Activated CD8-positive, alpha-beta T cell treated with anti-CD3 and anti-CD28 coated beads, Interleukin-2, amount 10 ng/mL, durations not matched to agents 7 days and 5 days (primary cell): ENCODE measurements around the gene FNDC5. TPM values are rescaled to one million over a fixed set of nuclear protein-coding genes. Genes with fewer than 3 reads are reported as not detected.
A peak's percentile ranks its signal among the peaks of the same experiment; 100 is the strongest.

Experiments
- ATAC-seq: fragments of 150-1000 bp; cut with Tn5 transposase; one replicate; pipeline ENCODE4 v1.10.0; 2021; ENCODE audit warnings: moderate library complexity
- CTCF ChIA-PET: fragments of 350-600 bp; sonication (Branson Sonifier 250); formaldehyde crosslinking; loops from one replicate; lab custom pipeline; 2021; ENCODE audit warnings: antibody characterized with exemption; lab: Charles Lee
- POLR2A ChIA-PET: fragments of 350-600 bp; sonication (Branson Sonifier 250); formaldehyde crosslinking; loops from one replicate; lab custom pipeline; 2021; ENCODE audit warnings: antibody characterized with exemption; lab: Charles Lee
- DNase-seq: peaks from one replicate; pipeline ENCODE4 v3.0.0-alpha.2; 2020
- H3K27ac Mint-ChIP-seq: one replicate; pipeline ENCODE4 v1.8.0; 2021; ENCODE audit warnings: mild to moderate bottlenecking, mixed read lengths
- H3K27me3 Mint-ChIP-seq: one replicate; pipeline ENCODE4 v1.8.0; 2021; ENCODE audit warnings: low read depth, mixed read lengths
- H3K36me3 Mint-ChIP-seq: one replicate; pipeline ENCODE4 v1.8.0; 2021; ENCODE audit warnings: low read depth, mixed read lengths
- H3K4me1 Mint-ChIP-seq: one replicate; pipeline ENCODE4 v1.8.0; 2021; ENCODE audit warnings: low read depth, mixed read lengths
- H3K4me3 Mint-ChIP-seq: one replicate; pipeline ENCODE4 v1.8.0; 2021; ENCODE audit warnings: mild to moderate bottlenecking, mixed read lengths
- H3K9me3 Mint-ChIP-seq: one replicate; pipeline ENCODE4 v1.8.0; 2022; ENCODE audit warnings: mixed read lengths; ENCODE audit not compliant: insufficient read depth
- total RNA-seq, 2 experiments: library from RNA; stranded (reverse); gene quantifications; one replicate each; pipeline ENCODE4 v1.2.3, GENCODE V29; 2021

Gene FNDC5
- total RNA-seq, 2 experiments from 2014 or later, result not detected

DNA sequence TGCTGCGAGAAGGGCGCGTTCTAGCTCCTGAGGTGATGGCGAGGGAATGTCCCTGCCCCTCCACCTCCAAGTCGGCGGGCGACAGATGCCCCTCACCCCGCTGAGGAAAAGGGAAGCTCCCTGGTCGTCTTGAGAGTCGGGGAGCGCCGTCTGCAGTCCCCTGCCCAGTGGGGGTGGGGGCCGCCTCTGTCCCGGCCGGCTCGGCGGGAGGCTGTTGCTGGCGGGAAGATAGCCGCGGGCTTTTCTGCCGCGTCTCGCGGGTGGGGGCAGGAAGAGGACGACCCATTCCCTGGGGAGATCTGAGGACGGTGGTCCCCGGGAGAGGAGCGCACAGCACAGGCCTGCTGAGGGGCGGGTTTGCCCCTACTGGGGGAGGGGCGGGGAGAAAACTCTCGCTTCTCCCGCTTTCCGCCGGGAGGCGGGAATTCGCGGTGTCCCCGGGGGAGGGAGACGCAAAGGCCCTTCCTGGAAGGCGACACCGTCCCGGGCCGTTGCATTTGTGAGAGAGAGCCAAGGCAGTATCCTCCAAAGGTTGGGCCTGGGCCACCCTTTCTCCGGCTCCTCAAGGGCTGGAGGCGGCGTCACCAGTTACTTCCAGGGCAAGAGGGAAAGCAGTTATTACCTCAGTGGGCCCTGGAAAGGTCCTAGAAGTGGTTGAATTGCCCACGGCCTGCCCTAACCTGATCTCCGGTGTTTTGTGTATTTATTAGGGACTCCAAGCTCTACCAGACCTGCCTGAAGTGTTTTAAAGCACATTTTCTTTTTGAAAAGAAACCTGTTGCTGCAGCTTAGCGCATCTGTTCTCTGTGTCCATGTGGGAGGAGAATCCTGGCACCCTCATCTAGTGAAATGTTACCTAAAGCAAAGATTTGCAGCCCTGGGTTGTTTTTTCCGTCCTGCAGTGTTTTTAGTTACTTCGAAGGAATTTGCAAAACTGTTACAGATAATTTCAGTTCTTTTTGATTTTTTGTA lies 52.6 kb downstream of the FNDC5 start:
- DNase-seq (peak; percentile 52), ATAC-seq (peak; percentile 20)
- Mint-ChIP-seq H3K27ac (peak overlapping the region; percentile 94), H3K36me3 (peaks cover 52% of the 10 kb centered on the region), H3K4me3 (peak overlapping the region; percentile 84), H3K4me1 (peaks cover 55% of the 10 kb centered on the region), H3K9me3 (no peaks in the 10 kb centered on the region), H3K27me3 (no peaks in the 10 kb centered on the region)
- POLR2A ChIA-PET, result interaction anchor here (0.6 to 3.2 kb wide), 8 partner anchors 12 to 434 kb away, joined by 3 to 22 read pairs (median 4); partner anchors contain the start of gene RBBP4
- CTCF ChIA-PET, result interaction anchor here (1.0 to 1.9 kb wide), 3 partner anchors 54 to 309 kb away, joined by 3 to 6 read pairs (median 5); no protein-coding TSS in a partner anchor

- CTCF ChIA-PET, result interaction anchor here (0.9 kb wide), 1 partner anchor 105 kb away, joined by 3 read pairs; no protein-coding TSS in a partner anchor
- ATAC-seq (peak; percentile 94), DNase-seq (peak; percentile 100)
- peaks cover 55% of the 10 kb centered on the region for H3K4me1 Mint-ChIP-seq
- POLR2A ChIA-PET, result interaction anchor here (0.6 to 3.2 kb wide), 8 partner anchors 12 to 435 kb away, joined by 3 to 22 read pairs (median 4); partner anchors contain the start of gene RBBP4
- no peaks in the 10 kb centered on the region for H3K27me3 Mint-ChIP-seq
- H3K9me3 Mint-ChIP-seq, result no peaks in the 10 kb centered on the region
- H3K27ac Mint-ChIP-seq, result peak within 1 kb of the TSS; percentile 94
- peaks cover 50% of the 10 kb centered on the region for H3K36me3 Mint-ChIP-seq
- H3K4me3 Mint-ChIP-seq, result peak within 1 kb of the TSS; percentile 84
Observed at GRCh38 chr1:32817159-32817814, 53.4 kb downstream of the FNDC5 start, which contains the start of the genes S100PBP and YARS1. Gene S100PBP (plus strand): TSS chr1:32817653. CDS start chr1:32826100, 8,447 bp downstream. Gene YARS1 (minus strand): TSS chr1:32817358. CDS start chr1:32817244, 114 bp downstream.

GRCh38 chr1:32816676-32817158 lies 54.0 kb downstream of the FNDC5 start:
- POLR2A ChIA-PET, result interaction anchor here (1.1 to 3.2 kb wide), 3 partner anchors 11 to 166 kb away, joined by 3 to 22 read pairs (median 11); partner anchors contain the start of gene RBBP4
- H3K4me3 Mint-ChIP-seq, result peak overlapping the region; percentile 84

DNA sequence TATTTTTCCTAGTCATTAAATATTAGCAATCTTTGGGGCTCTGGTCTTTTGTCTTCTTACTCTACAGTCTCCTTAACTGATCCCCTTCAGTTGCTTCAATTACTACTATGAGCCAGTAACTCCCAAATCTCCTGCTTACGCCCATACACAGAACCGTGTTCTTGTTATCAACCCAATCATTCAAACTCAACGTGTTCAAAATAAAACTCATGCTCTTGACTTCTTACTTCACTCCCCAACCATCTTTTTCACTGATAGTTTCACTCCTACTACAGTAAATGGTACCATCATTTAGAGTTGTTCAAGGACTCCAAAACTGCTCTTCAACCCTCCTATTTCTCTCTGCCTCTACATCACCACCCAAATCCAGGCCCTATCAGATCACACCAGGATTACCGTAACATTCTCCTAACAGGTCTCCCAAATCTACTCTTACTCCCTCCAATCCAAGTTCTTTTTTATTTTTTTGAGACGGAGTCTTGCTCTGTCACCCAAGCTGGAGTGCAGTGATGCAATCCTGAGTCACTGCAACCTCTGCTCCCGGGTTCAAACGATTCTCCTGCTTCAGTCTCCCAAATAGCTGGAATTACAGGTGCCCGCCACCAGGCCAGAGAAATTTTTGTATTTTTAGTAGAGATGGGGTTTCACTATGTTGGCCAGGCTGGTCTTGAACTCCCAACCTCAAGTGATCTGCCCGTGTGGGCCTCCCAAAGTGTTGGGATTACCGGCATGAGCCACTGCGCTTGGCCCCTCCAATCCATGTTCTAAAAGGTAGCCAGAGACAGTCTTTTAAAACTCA lies 56.6 kb downstream of the FNDC5 start:
- no peaks in the 10 kb centered on the region for H3K27me3 Mint-ChIP-seq
- no peaks in the 10 kb centered on the region for H3K9me3 Mint-ChIP-seq
- DNase-seq (no peak), ATAC-seq (no peak)
- POLR2A ChIA-PET, result no interaction called here
- H3K36me3 Mint-ChIP-seq, result peaks cover 70% of the 10 kb centered on the region
- H3K4me3 Mint-ChIP-seq, result peak overlapping the region; percentile 1
- CTCF ChIA-PET, result no interaction called here
- H3K4me1 Mint-ChIP-seq, result peaks cover 55% of the 10 kb centered on the region
- H3K27ac Mint-ChIP-seq, result peak overlapping the region; percentile 14

More at GRCh38 chr1:32816676-32817158, 54.0 kb downstream of the FNDC5 start:
- Mint-ChIP-seq H3K36me3 (peaks cover 52% of the 10 kb centered on the region), H3K27me3 (no peaks in the 10 kb centered on the region), H3K27ac (peak overlapping the region; percentile 94), H3K4me1 (peaks cover 58% of the 10 kb centered on the region), H3K9me3 (no peaks in the 10 kb centered on the region)
- ATAC-seq (no peak), DNase-seq (no peak)
- CTCF ChIA-PET, result interaction anchor here (0.9 kb wide), 1 partner anchor 105 kb away, joined by 3 read pairs; no protein-coding TSS in a partner anchor

Other genes starting within 250 kb of the FNDC5 start
- gene ZBTB8OS, start 220.4 kb downstream of the FNDC5 start, total RNA-seq, result 10 to 100 TPM; 50.5 to 54.1 TPM
- 100 to 1,000 TPM; 290 to 298 TPM for gene RBBP4, start 219.7 kb downstream of the FNDC5 start, total RNA-seq
- not detected for gene SYNC, start 168.1 kb downstream of the FNDC5 start, total RNA-seq
- gene YARS1, start 53.6 kb downstream of the FNDC5 start, total RNA-seq, result 100 to 1,000 TPM; 175 to 189 TPM
- gene S100PBP, start 53.3 kb downstream of the FNDC5 start, total RNA-seq, result 10 to 100 TPM; 78.3 to 78.9 TPM
- gene HPCA, start 15.6 kb upstream of the FNDC5 start, total RNA-seq, result not detected
- not detected for gene TMEM54, start 30.5 kb upstream of the FNDC5 start, total RNA-seq
- 10 to 100 TPM; 14.0 to 15.8 TPM for gene RNF19B, start 93.9 kb upstream of the FNDC5 start, total RNA-seq
- 100 to 1,000 TPM; 206 to 215 TPM for gene AK2, start 166.0 kb upstream of the FNDC5 start, total RNA-seq
- gene AZIN2, start 210.2 kb upstream of the FNDC5 start, total RNA-seq, result 10 to 100 TPM; 11.0 to 12.0 TPM